GM23338 (cell line): ENCODE measurements around the gene ELAPOR1. TPM values are rescaled to one million over a fixed set of nuclear protein-coding genes. Genes with fewer than 3 reads are reported as not detected.

Source experiments
- CREB1 ChIP-seq: fragments of 250-450 bp; sonication (Bioruptor Pico); IDR thresholded peaks from 2 replicates; pipeline ENCODE4 v1.5.0; 2020; ENCODE audit warnings: low read depth, mild to moderate bottlenecking, moderate library complexity
- CTCF ChIP-seq, 2 experiments: fragments of 200-600 bp in 1 of 2; sonication (generic) in 1 of 2; conservative IDR thresholded peaks; 2 replicates each; pipeline versions ENCODE4 v1.5.1 to v1.6.1; 2016 to 2017; ENCODE audit warnings: antibody characterized with exemption in 2 of 2, low read depth in 2 of 2, mild to moderate bottlenecking in 2 of 2, moderate library complexity in 1 of 2
- EZH2phosphoT487 ChIP-seq: fragments of 200-600 bp; sonication (generic); IDR thresholded peaks from one replicate; pipeline ENCODE4 v1.8.1; 2018; ENCODE audit warnings: antibody characterized with exemption; ENCODE audit not compliant: unreplicated experiment
- ZNF331 ChIP-seq: fragments of 250-450 bp; sonication (Bioruptor Pico); IDR thresholded peaks from 2 replicates; pipeline ENCODE4 v1.5.0; 2020; ENCODE audit warnings: low read depth, mild to moderate bottlenecking, moderate library complexity
- ZNF462 ChIP-seq: fragments of 250-450 bp; sonication (Bioruptor Pico); IDR thresholded peaks from 2 replicates; pipeline ENCODE4 v1.5.0; 2020; ENCODE audit warnings: mild to moderate bottlenecking, moderate library complexity
- polyA plus RNA-seq: library from polyadenylated mRNA; unstranded; fragments of >200 nt; fragmentation: Nextera tagmentation; extraction: Ambion mirVana; gene quantifications from 2 replicates; pipeline ENCODE4 v1.2.1, GENCODE V29; 2016
- total RNA-seq: library from RNA; depleted of rRNA; stranded (reverse); fragments of >200 nt; shearing (Covaris generic); gene quantifications from 2 replicates; pipeline ENCODE4 v1.2.3, GENCODE V29; 2014
- TF ChIP-seq, protein P1 (sequence below): IDR thresholded peaks from one replicate; pipeline ENCODE4 v1.6.1; 2018; ENCODE audit warnings: antibody characterized with exemption; ENCODE audit not compliant: unreplicated experiment

ELAPOR1 gene
- total and polyA plus RNA-seq, 2 experiments from 2014 or later: 0.92 to 2.4 TPM

GRCh38 chr1:109075531-109076490, 38.1 kb upstream of the ELAPOR1 start, which contains the start of gene TAF13 (continued):
- TF ChIP-seq ZNF462 (CRISPR knock-in tag): no peak
- TF ChIP-seq ZNF331 (CRISPR knock-in tag): no peak
- 0 out of 4 replicates have a peak, but pooled peaks of 1 of the 2 experiments have one; percentile 14 for TF ChIP-seq CTCF (conservative IDR thresholded peaks at IDR 0.05; ENCODE audit: low read depth in 2 of 2)
- TF ChIP-seq EZH2phosphoT487: no peak
- TF ChIP-seq, protein P1, sequence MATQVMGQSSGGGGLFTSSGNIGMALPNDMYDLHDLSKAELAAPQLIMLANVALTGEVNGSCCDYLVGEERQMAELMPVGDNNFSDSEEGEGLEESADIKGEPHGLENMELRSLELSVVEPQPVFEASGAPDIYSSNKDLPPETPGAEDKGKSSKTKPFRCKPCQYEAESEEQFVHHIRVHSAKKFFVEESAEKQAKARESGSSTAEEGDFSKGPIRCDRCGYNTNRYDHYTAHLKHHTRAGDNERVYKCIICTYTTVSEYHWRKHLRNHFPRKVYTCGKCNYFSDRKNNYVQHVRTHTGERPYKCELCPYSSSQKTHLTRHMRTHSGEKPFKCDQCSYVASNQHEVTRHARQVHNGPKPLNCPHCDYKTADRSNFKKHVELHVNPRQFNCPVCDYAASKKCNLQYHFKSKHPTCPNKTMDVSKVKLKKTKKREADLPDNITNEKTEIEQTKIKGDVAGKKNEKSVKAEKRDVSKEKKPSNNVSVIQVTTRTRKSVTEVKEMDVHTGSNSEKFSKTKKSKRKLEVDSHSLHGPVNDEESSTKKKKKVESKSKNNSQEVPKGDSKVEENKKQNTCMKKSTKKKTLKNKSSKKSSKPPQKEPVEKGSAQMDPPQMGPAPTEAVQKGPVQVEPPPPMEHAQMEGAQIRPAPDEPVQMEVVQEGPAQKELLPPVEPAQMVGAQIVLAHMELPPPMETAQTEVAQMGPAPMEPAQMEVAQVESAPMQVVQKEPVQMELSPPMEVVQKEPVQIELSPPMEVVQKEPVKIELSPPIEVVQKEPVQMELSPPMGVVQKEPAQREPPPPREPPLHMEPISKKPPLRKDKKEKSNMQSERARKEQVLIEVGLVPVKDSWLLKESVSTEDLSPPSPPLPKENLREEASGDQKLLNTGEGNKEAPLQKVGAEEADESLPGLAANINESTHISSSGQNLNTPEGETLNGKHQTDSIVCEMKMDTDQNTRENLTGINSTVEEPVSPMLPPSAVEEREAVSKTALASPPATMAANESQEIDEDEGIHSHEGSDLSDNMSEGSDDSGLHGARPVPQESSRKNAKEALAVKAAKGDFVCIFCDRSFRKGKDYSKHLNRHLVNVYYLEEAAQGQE: no peak
- TF ChIP-seq CREB1 (CRISPR knock-in tag): peak; percentile 90
